Kidney tubule cell (primary cell): ENCODE measurements around the gene TRMT10A.

ENCODE experiments used
- DNase-seq: peaks from one replicate; pipeline ENCODE4 v3.0.0-alpha.2; 2018; ENCODE audit warnings: low spot score

TRMT10A gene, protein sequence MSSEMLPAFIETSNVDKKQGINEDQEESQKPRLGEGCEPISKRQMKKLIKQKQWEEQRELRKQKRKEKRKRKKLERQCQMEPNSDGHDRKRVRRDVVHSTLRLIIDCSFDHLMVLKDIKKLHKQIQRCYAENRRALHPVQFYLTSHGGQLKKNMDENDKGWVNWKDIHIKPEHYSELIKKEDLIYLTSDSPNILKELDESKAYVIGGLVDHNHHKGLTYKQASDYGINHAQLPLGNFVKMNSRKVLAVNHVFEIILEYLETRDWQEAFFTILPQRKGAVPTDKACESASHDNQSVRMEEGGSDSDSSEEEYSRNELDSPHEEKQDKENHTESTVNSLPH

GRCh38 chr4:99563310-99564186 is at the start of gene TRMT10A:
Gene TRMT10A, minus strand, starts transcription at chr4:99564039. Its CDS starts 4,701 bp downstream, at chr4:99559338.
- DNase-seq, result peak; percentile 98

GRCh38 chr4:99612704-99613103 is 48.9 kb upstream of the TRMT10A start:
- DNase-seq, result no peak

- no peak for DNase-seq
Observed at GRCh38 chr4:99612281-99612680, 48.4 kb upstream of the TRMT10A start.

- DNase-seq, result no peak
Observed at GRCh38 chr4:99610605-99611175, 46.9 kb upstream of the TRMT10A start.

DNA sequence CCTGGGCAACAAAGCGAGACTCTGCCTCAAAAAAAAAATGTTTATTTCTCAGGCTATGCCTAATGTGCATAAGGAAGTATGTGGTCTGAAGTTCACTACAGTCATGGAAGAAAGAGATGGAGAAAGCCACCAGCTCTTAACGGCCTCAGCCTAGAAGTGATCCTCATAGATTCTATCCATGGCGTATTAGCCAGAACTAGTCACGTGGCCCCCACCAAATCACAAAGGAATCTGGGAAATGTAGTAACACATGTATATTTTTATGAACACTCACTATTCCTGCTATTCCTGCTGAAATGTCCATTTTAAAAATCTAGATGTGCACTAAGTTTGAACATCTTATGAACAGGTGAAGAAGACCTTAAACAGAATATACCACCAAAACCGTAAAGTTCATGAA is 44.6 kb upstream of the TRMT10A start:
- no peak for DNase-seq

DNA sequence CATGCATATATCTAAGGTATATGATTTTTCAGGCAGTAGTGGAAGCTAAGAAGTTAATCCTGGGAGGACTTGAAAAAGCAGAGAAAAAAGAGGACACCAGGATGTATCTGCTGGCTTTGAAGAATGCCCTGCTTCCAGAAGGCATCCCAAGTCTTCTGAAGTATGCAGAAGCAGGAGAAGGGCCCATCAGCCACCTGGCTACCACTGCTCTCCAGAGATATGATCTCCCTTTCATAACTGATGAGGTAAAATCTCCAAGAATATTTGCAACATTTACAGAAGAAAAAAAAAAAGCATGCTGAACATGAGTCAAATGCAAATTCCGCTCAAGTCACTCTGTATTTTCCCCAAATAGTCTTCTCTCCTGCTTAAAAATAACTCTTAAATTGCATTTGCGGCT is 42.9 kb upstream of the TRMT10A start:
- DNase-seq, result no peak

DNA sequence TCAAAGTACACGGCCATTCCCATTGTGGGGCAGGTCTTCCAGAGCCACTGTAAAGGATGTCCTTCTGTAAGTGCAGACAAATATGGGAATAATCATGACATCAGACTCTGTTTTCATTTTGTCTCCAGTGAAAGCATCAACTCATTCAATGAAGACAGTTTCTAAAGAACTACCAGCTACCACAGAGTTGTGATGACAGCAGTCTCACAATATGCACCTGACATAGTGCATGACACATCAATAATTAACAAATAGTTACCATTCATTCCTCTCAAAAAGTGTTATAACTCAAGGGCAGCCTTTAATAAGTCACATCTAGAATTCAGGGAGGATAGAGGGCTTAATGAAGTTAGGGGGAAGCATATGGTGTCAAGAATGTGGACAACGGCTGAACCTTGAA is 31.0 kb upstream of the TRMT10A start:
- DNase-seq, result peak; percentile 2

GRCh38 chr4:99593781-99594641 is 30.2 kb upstream of the TRMT10A start:
- DNase-seq, result no peak

GRCh38 chr4:99591757-99592156 is 27.9 kb upstream of the TRMT10A start:
- no peak for DNase-seq

GRCh38 chr4:99587803-99588202 is 24.0 kb upstream of the TRMT10A start:
- DNase-seq, result no peak

GRCh38 chr4:99587309-99587708 is 23.5 kb upstream of the TRMT10A start:
- no peak for DNase-seq

GRCh38 chr4:99586797-99587196 is 23.0 kb upstream of the TRMT10A start:
- no peak for DNase-seq

- DNase-seq, result no peak
Observed at GRCh38 chr4:99586322-99586721, 22.5 kb upstream of the TRMT10A start.

- DNase-seq, result no peak
Observed at GRCh38 chr4:99585516-99585915, 21.7 kb upstream of the TRMT10A start.

DNA sequence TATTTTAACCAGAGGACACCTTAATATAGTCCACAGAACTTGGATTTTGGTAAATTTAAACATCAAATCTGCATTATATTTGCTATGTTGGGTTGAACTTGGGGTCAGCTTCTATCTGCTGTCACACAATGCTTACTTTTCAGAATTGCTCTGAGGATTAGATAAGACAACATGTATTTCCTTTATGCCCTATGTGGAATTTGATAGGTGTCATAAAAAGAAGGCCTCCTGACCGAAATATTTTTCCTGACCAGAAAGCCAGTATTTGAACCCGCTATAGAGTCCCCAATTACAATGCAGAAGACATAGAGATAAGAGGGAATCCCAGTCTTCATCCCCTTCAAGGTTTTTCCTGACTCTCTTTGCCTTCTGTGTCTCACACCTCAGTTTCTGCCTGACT is 14.9 kb upstream of the TRMT10A start:
- DNase-seq, result no peak

GRCh38 chr4:99574530-99575324 is 10.9 kb upstream of the TRMT10A start, which contains the start of gene MTTP:
Gene MTTP, plus strand, starts transcription at chr4:99574824. Its CDS starts 86 bp downstream, at chr4:99574910.
- no peak for DNase-seq

DNA sequence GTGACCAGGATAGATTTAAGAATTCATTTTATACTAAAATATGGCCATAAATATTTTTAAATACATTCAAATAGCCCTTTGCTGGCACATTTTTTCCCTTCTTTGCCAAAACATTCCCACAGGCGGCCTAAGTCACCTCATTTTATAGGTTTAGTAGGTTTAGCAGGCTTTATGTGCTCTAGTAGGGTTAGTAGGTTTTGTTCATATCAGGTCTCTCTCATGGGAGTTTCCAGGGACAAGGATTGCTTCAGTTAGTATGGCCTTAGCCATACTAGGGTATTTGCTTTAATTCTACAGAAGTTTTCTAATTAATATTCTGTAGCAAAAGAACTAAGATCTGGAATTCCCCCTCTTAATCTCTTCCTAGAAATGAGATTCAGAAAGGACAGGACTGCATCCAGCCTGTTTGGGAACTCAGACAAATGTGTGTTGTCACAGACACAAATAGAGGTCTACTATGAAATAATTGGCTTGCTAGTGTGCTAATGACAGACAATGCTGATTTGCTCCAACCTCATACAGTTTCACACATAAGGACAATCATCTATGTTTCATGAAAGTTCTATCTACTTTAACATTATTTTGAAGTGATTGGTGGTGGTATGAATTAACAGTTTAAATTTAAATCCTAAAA is 10.0 kb upstream of the TRMT10A start:
- no peak for DNase-seq

- no peak for DNase-seq
Observed at GRCh38 chr4:99572527-99573240, 8.8 kb upstream of the TRMT10A start.

GRCh38 chr4:99571883-99572282 is 8.0 kb upstream of the TRMT10A start:
- no peak for DNase-seq

DNA sequence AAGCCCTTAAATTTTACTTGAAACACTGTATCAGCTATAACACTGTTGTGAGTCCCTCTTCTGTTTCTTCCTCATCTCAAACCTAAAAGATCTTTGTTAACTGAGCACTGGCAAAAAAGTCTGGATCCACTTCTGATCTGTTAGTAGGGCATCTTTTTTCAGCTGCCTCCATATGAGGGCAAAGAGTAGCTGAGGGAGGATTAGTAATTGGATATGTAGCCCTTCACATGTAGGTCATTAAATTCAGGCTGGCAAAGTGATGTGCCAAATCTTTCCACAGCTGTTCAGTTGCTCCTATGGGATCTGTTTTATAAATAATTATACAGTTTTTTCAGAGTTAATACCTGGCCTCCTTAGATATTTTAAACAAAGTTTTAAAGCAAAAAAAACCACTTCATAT is 1.1 kb upstream of the TRMT10A start:
- DNase-seq, result no peak
